Esophagus muscularis mucosa (tissue), 4 donors: ENCODE data around the gene GTF2IRD1. TPM values are rescaled to one million over a fixed set of nuclear protein-coding genes. Genes with fewer than 3 reads are reported as not detected.

ENCODE experiments used
- DNase-seq: peaks from one replicate; pipeline ENCODE4 v3.0.0-alpha.2; 2017; ENCODE audit errors: extremely low spot score
- H3K27ac ChIP-seq, 4 donors: fragments of 200-600 bp; sonication (generic); replicated peaks in 1 of 4; 1 replicate in 3 of 4; 2 replicates in 1 of 4; pipeline ENCODE4 v1.5.1; 2016 to 2019; ENCODE audit warnings: mild to moderate bottlenecking in 1 of 4
- H3K27me3 ChIP-seq, 4 donors: fragments of 200-600 bp; sonication (generic); one replicate each; pipeline versions ENCODE4 v1.5.1 to v1.6.0; 2016 to 2019
- H3K36me3 ChIP-seq, 4 donors: fragments of 200-600 bp; sonication (generic); one replicate each; pipeline ENCODE4 v1.5.1; 2016 to 2019
- H3K4me1 ChIP-seq, 4 donors: fragments of 200-600 bp; sonication (generic); one replicate each; pipeline ENCODE4 v1.5.1; 2016 to 2019
- H3K4me3 ChIP-seq, 4 donors: fragments of 200-600 bp; sonication (generic); 1 replicate in 2 of 4; 2 replicates in 2 of 4; pipeline ENCODE4 v1.5.1; 2016 to 2019; ENCODE audit warnings: mild to moderate bottlenecking in 4 of 4, moderate library complexity in 1 of 4
- H3K9me3 ChIP-seq, 4 donors: fragments of 200-600 bp; sonication (generic); 1 replicate in 3 of 4; 2 replicates in 1 of 4; pipeline ENCODE4 v1.5.1; 2016 to 2019
- CTCF ChIP-seq, 3 experiments: fragments of 200-600 bp in 2 of 3; fragments of 450-650 bp in 1 of 3; sonication (generic) in 2 of 3; IDR thresholded peaks; one replicate each; pipeline ENCODE4 v1.5.1; 2017 to 2019; ENCODE audit warnings: antibody characterized with exemption in 3 of 3, mild to moderate bottlenecking in 2 of 3, moderate library complexity in 1 of 3
- EP300 ChIP-seq: sonication (generic); formaldehyde crosslinking; IDR thresholded peaks from one replicate; pipeline ENCODE4 v1.6.1; 2017; ENCODE audit warnings: antibody characterized with exemption
- POLR2A ChIP-seq: fragments of 450-650 bp; IDR thresholded peaks from one replicate; pipeline ENCODE4 v1.6.1; 2017; ENCODE audit warnings: antibody characterized with exemption, moderate library complexity, mild to moderate bottlenecking, low read depth
- POLR2AphosphoS5 ChIP-seq, 2 donors: sonication (generic); formaldehyde crosslinking; IDR thresholded peaks; one replicate each; pipeline ENCODE4 v1.6.1; 2017; ENCODE audit warnings: antibody characterized with exemption in 2 of 2
- WGBS: methylation state at CpG from one replicate; pipeline ENCODE4 v1.1.5; 2018; 5-methylcytosine and 5-hydroxymethylcytosine counted together
- intact Hi-C: fragments of 100-400 bp; cut with DNase I; formaldehyde crosslinking; loops from one replicate; pipeline ENCODE4 v1.15.1; 2023
- total RNA-seq, 4 donors: library from RNA; depleted of rRNA; stranded (reverse); fragments of >200 nt; gene quantifications; one replicate each; pipeline versions ENCODE4 v1.1.0 to v1.2.1, GENCODE V29; 2016

GTF2IRD1 gene
- total RNA-seq, 4 donors from 2014 or later = 20.8 to 24.0 (median 22.0) TPM

- WGBS = 93% methylated on average over 11 of the region's 18 CpGs
- H3K4me3 ChIP-seq = no peak overlapping the region
- no peaks in the 10 kb centered on the region for H3K27me3 ChIP-seq
- intact Hi-C loops = no loop called here
- no peak for DNase-seq
- no peak for TF ChIP-seq EP300
- no peak for TF ChIP-seq POLR2A
- TF ChIP-seq CTCF (IDR thresholded peaks at IDR 0.05) = no peak
- H3K27ac ChIP-seq = no peak overlapping the region
- peaks cover 0 to 81% (median 56%) of the 10 kb centered on the region in 4 donors for H3K36me3 ChIP-seq
- peaks cover 13 to 23% (median 18%) of the 10 kb centered on the region in 4 donors for H3K4me1 ChIP-seq
- no peaks in the 10 kb centered on the region for H3K9me3 ChIP-seq
These were observed 59.1 kb downstream of the GTF2IRD1 start for GRCh38 chr7:74512762-74513161.

GRCh38 chr7:74514131-74514591 lies 60.5 kb downstream of the GTF2IRD1 start:
- H3K36me3 ChIP-seq = peaks cover 0 to 85% (median 59%) of the 10 kb centered on the region in 4 donors
- H3K27me3 ChIP-seq = no peaks in the 10 kb centered on the region
- intact Hi-C loops = no loop called here
- DNase-seq = no peak
- TF ChIP-seq POLR2A (no peak), POLR2AphosphoS5 (IDR thresholded peaks at IDR 0.05) (no peak), EP300 (no peak), CTCF (IDR thresholded peaks at IDR 0.05) (no peak)
- 41% methylated on average over 11 of the region's 11 CpGs for WGBS
- H3K4me1 ChIP-seq = peaks cover 13 to 23% (median 18%) of the 10 kb centered on the region in 4 donors
- peak overlapping the region in 2 of 4 donors; percentile 15 to 51 for H3K27ac ChIP-seq
- H3K9me3 ChIP-seq = no peaks in the 10 kb centered on the region
- H3K4me3 ChIP-seq = no peak overlapping the region

- 91% methylated on average over 9 of the region's 15 CpGs for WGBS
These were observed 61.6 kb downstream of the GTF2IRD1 start for GRCh38 chr7:74515276-74515675.

GRCh38 chr7:74516214-74516613 lies 62.5 kb downstream of the GTF2IRD1 start:
- DNase-seq = no peak
- intact Hi-C loops = no loop called here
- no peak overlapping the region for H3K4me3 ChIP-seq
- peaks cover 0 to 2% (median 0%) of the 10 kb centered on the region in 4 donors for H3K9me3 ChIP-seq
- H3K36me3 ChIP-seq = peaks cover 3 to 93% (median 66%) of the 10 kb centered on the region in 4 donors
- H3K27me3 ChIP-seq = no peaks in the 10 kb centered on the region
- 93% methylated on average over 3 of the region's 3 CpGs for WGBS
- TF ChIP-seq CTCF (IDR thresholded peaks at IDR 0.05) = no peak
- no peak for TF ChIP-seq POLR2A
- TF ChIP-seq EP300 = no peak
- no peak for TF ChIP-seq POLR2AphosphoS5 (IDR thresholded peaks at IDR 0.05)
- H3K27ac ChIP-seq = no peak overlapping the region
- H3K4me1 ChIP-seq = peaks cover 13 to 20% (median 18%) of the 10 kb centered on the region in 4 donors

More at GRCh38 chr7:74515276-74515675, 61.6 kb downstream of the GTF2IRD1 start:
- Histone ChIP-seq H3K27me3 (no peaks in the 10 kb centered on the region), H3K36me3 (peaks cover 0 to 93% (median 64%) of the 10 kb centered on the region in 4 donors), H3K27ac (no peak overlapping the region), H3K4me3 (no peak overlapping the region), H3K9me3 (no peaks in the 10 kb centered on the region), H3K4me1 (peaks cover 13 to 23% (median 18%) of the 10 kb centered on the region in 4 donors)
- DNase-seq = no peak
- intact Hi-C loops = no loop called here
- no peak for TF ChIP-seq EP300
- no peak for TF ChIP-seq POLR2A
- no peak for TF ChIP-seq CTCF (IDR thresholded peaks at IDR 0.05)
- no peak for TF ChIP-seq POLR2AphosphoS5 (IDR thresholded peaks at IDR 0.05)

- whole genome bisulfite sequencing = 94% methylated on average over 3 of the region's 13 CpGs
- no peak overlapping the region for H3K27ac ChIP-seq
- H3K4me3 ChIP-seq = no peak overlapping the region
- H3K36me3 ChIP-seq = peaks cover 13 to 95% (median 65%) of the 10 kb centered on the region in 4 donors
- peaks cover 0 to 9% (median 0%) of the 10 kb centered on the region in 4 donors for H3K9me3 ChIP-seq
- H3K4me1 ChIP-seq = peaks cover 12 to 19% (median 14%) of the 10 kb centered on the region in 4 donors
- TF ChIP-seq EP300 (no peak), POLR2A (no peak), CTCF (IDR thresholded peaks at IDR 0.05) (no peak), POLR2AphosphoS5 (IDR thresholded peaks at IDR 0.05) (no peak)
- no peak for DNase-seq
- H3K27me3 ChIP-seq = no peaks in the 10 kb centered on the region
- intact Hi-C loops = no loop called here
These were observed 64.3 kb downstream of the GTF2IRD1 start for GRCh38 chr7:74518041-74518440.
